Mesendoderm (in vitro differentiated cells): ENCODE measurements around the gene TRIB2.

Experiments
- DNase-seq: peaks from one replicate; pipeline ENCODE4 v3.0.0; 2013
- H2AK5ac ChIP-seq: 2 replicates; pipeline ENCODE4 v1.6.1; 2013; ENCODE audit warnings: low read length, inconsistent platforms
- H2BK120ac ChIP-seq: 2 replicates; pipeline ENCODE4 v1.6.1; 2013; ENCODE audit warnings: low read depth, mild to moderate bottlenecking, low read length, moderate library complexity, mixed read lengths
- H2BK15ac ChIP-seq: replicated peaks from 2 replicates; pipeline ENCODE4 v1.6.1; 2013; ENCODE audit warnings: low read depth, mild to moderate bottlenecking, moderate library complexity
- H2BK5ac ChIP-seq: 2 replicates; pipeline ENCODE4 v1.6.1; 2013; ENCODE audit warnings: low read length, inconsistent platforms
- H3K18ac ChIP-seq: 2 replicates; pipeline ENCODE4 v1.6.1; 2013; ENCODE audit warnings: mild to moderate bottlenecking, low read length, mixed read lengths
- H3K23ac ChIP-seq: one replicate; pipeline ENCODE4 v1.6.1; 2013; ENCODE audit warnings: low read length
- H3K27ac ChIP-seq: 2 replicates; pipeline ENCODE4 v1.5.1; 2013; ENCODE audit warnings: low read depth, mild to moderate bottlenecking, inconsistent platforms, low read length, moderate library complexity
- H3K27me3 ChIP-seq: 2 replicates; pipeline ENCODE4 v1.6.1; 2013; ENCODE audit warnings: low read length, control low read depth, mild to moderate bottlenecking, inconsistent platforms; ENCODE audit not compliant: insufficient read depth, poor library complexity
- H3K36me3 ChIP-seq: 2 replicates; pipeline ENCODE4 v1.6.1; 2013; ENCODE audit warnings: low read length, inconsistent platforms; ENCODE audit not compliant: control insufficient read depth, insufficient read depth
- H3K4ac ChIP-seq: one replicate; pipeline ENCODE4 v1.6.1; 2013; ENCODE audit warnings: low read depth, mild to moderate bottlenecking, low read length, moderate library complexity
- H3K4me1 ChIP-seq: 2 replicates; pipeline ENCODE4 v1.6.1; 2013; ENCODE audit warnings: low read depth, low read length, inconsistent platforms; ENCODE audit not compliant: control insufficient read depth
- H3K4me2 ChIP-seq: 2 replicates; pipeline ENCODE4 v1.6.1; 2013; ENCODE audit warnings: low read length
- H3K4me3 ChIP-seq: 2 replicates; pipeline ENCODE4 v1.5.1; 2013; ENCODE audit warnings: mild to moderate bottlenecking, low read length
- H3K56ac ChIP-seq: one replicate; pipeline ENCODE4 v1.6.1; 2013; ENCODE audit warnings: low read length
- H3K79me1 ChIP-seq: 2 replicates; pipeline ENCODE4 v1.6.1; 2013; ENCODE audit warnings: low read length, inconsistent platforms
- H3K79me2 ChIP-seq: 2 replicates; pipeline ENCODE4 v1.6.1; 2013; ENCODE audit warnings: mild to moderate bottlenecking, low read length; ENCODE audit not compliant: control insufficient read depth, insufficient read depth
- H3K9ac ChIP-seq: 2 replicates; pipeline ENCODE4 v1.6.1; 2013; ENCODE audit warnings: low read length, inconsistent platforms
- H4K5ac ChIP-seq: one replicate; pipeline ENCODE4 v1.6.1; 2013; ENCODE audit warnings: low read length
- H4K8ac ChIP-seq: one replicate; pipeline ENCODE4 v1.6.1; 2013; ENCODE audit warnings: low read depth, mild to moderate bottlenecking, control low read depth, low read length, moderate library complexity
- WGBS: extraction: QIAGEN DNeasy Blood & Tissue Kit; methylation state at CpG from one replicate; pipeline ENCODE4 v1.1.7; 2013; ENCODE audit warnings: low lambda C conversion rate, missing lambda C conversion rate; ENCODE audit not compliant: insufficient coverage; ENCODE audit errors: extremely low coverage; 5-methylcytosine and 5-hydroxymethylcytosine counted together

The TRIB2 gene

GRCh38 chr2:12723736-12724463, 7.2 kb downstream of the TRIB2 start:
- no peak overlapping the region for H4K8ac ChIP-seq
- H3K56ac ChIP-seq: no peak overlapping the region
- no peak overlapping the region for H3K23ac ChIP-seq
- H3K4ac ChIP-seq: no peak overlapping the region
- H2AK5ac ChIP-seq: no peak overlapping the region
- H3K79me1 ChIP-seq: peaks cover 12% of the 10 kb centered on the region
- H2BK15ac ChIP-seq: no peak overlapping the region
- no peak overlapping the region for H4K5ac ChIP-seq
- no peaks in the 10 kb centered on the region for H3K27me3 ChIP-seq
- H3K27ac ChIP-seq: no peak overlapping the region
- H2BK120ac ChIP-seq: no peak overlapping the region
- H3K4me1 ChIP-seq: peaks cover 4% of the 10 kb centered on the region
- H3K18ac ChIP-seq: no peak overlapping the region
- H3K4me3 ChIP-seq: no peak overlapping the region
- no CpG with 5 or more reads among the region's 8 CpGs for WGBS
- H3K36me3 ChIP-seq: peaks cover 2% of the 10 kb centered on the region
- no peak overlapping the region for H3K4me2 ChIP-seq
- H2BK5ac ChIP-seq: no peak overlapping the region
- H3K9ac ChIP-seq: no peak overlapping the region
- DNase-seq: peak; percentile 3
- H3K79me2 ChIP-seq: peaks cover 32% of the 10 kb centered on the region

GRCh38 chr2:12725233-12726187, 8.8 kb downstream of the TRIB2 start:
- no peak overlapping the region for H3K4me3 ChIP-seq
- H3K23ac ChIP-seq: no peak overlapping the region
- no peak for DNase-seq
- no peak overlapping the region for H3K9ac ChIP-seq
- peaks cover 2% of the 10 kb centered on the region for H3K36me3 ChIP-seq
- H3K18ac ChIP-seq: no peak overlapping the region
- H3K56ac ChIP-seq: no peak overlapping the region
- no peak overlapping the region for H2BK5ac ChIP-seq
- no peak overlapping the region for H3K4me2 ChIP-seq
- no peak overlapping the region for H4K5ac ChIP-seq
- no peak overlapping the region for H2BK120ac ChIP-seq
- H3K27ac ChIP-seq: no peak overlapping the region
- H2BK15ac ChIP-seq: no peak overlapping the region
- no peak overlapping the region for H2AK5ac ChIP-seq
- H3K4ac ChIP-seq: no peak overlapping the region
- peaks cover 21% of the 10 kb centered on the region for H3K79me2 ChIP-seq
- no CpG with 5 or more reads among the region's 12 CpGs for WGBS
- peaks cover 2% of the 10 kb centered on the region for H3K4me1 ChIP-seq
- H4K8ac ChIP-seq: no peak overlapping the region
- H3K27me3 ChIP-seq: no peaks in the 10 kb centered on the region
- peaks cover 12% of the 10 kb centered on the region for H3K79me1 ChIP-seq

- Histone ChIP-seq H3K79me2 (peaks cover 19% of the 10 kb centered on the region), H2AK5ac (no peak overlapping the region), H3K56ac (no peak overlapping the region), H2BK120ac (no peak overlapping the region), H2BK15ac (no peak overlapping the region), H3K36me3 (peaks cover 4% of the 10 kb centered on the region), H3K9ac (no peak overlapping the region), H3K4me3 (no peak overlapping the region), H2BK5ac (no peak overlapping the region), H3K4me2 (no peak overlapping the region), H3K23ac (no peak overlapping the region), H3K79me1 (peaks cover 12% of the 10 kb centered on the region), H4K8ac (no peak overlapping the region), H3K4me1 (peaks cover 2% of the 10 kb centered on the region), H4K5ac (no peak overlapping the region), H3K27me3 (no peaks in the 10 kb centered on the region), H3K4ac (no peak overlapping the region), H3K27ac (no peak overlapping the region), H3K18ac (no peak overlapping the region)
- no CpG with 5 or more reads among the region's 2 CpGs for WGBS
- no peak for DNase-seq
Observed at GRCh38 chr2:12726271-12726670, 9.5 kb downstream of the TRIB2 start.

DNA sequence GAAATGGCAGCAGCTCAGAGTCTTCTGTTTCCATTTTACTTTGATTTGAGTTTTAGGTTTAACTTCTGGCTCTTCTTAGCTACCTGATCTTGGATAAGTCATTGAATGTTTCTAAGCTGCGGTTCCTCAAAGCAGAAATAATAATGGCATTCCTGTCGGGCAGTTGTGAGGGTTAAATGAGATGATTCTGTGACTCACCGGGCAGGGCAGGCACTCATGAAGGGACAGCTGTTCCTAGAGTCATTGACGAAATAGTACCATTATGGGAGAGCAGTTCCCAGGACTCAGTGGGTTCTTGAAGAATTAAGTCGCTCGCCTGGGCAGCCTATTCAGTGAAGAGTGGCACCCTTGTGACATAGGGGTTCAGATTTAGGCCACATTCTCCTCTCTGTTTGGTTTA, 10.3 kb downstream of the TRIB2 start:
- Histone ChIP-seq H3K36me3 (peaks cover 4% of the 10 kb centered on the region), H2BK5ac (no peak overlapping the region), H4K5ac (no peak overlapping the region), H3K79me2 (peaks cover 12% of the 10 kb centered on the region), H3K4me3 (no peak overlapping the region), H4K8ac (no peak overlapping the region), H3K18ac (no peak overlapping the region), H2BK15ac (no peak overlapping the region), H3K4me1 (no peaks in the 10 kb centered on the region), H3K27ac (no peak overlapping the region), H3K4ac (no peak overlapping the region), H2AK5ac (no peak overlapping the region), H3K23ac (no peak overlapping the region), H2BK120ac (no peak overlapping the region), H3K79me1 (peaks cover 12% of the 10 kb centered on the region), H3K56ac (no peak overlapping the region), H3K9ac (no peak overlapping the region), H3K27me3 (no peaks in the 10 kb centered on the region), H3K4me2 (no peak overlapping the region)
- WGBS: no CpG with 5 or more reads among the region's 6 CpGs
- DNase-seq: no peak

DNA sequence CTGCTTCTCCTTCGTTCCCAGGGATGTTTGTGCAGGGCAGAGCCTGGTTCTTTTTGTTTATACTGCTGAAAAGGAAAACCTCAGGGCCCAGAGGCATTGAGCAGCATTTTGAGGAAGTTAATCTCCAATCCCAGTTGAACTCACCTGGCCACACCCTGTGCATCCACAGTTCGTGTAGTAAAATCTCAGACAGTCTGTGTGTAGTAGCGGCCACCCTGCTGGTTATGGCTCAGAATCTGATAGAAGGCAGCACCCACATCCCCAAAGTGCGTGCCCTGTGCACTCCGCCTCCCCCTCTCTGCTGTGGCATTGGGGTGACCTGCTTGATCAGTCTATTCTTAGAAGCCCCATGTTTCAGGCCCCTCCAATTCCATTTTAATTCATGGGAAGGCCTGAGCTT, 10.9 kb downstream of the TRIB2 start:
- Histone ChIP-seq H3K36me3 (peaks cover 4% of the 10 kb centered on the region), H2BK15ac (no peak overlapping the region), H3K9ac (no peak overlapping the region), H3K4me1 (no peaks in the 10 kb centered on the region), H4K8ac (no peak overlapping the region), H3K79me1 (peaks cover 14% of the 10 kb centered on the region), H3K79me2 (peaks cover 11% of the 10 kb centered on the region), H3K23ac (no peak overlapping the region), H3K4me3 (no peak overlapping the region), H3K56ac (no peak overlapping the region), H3K4me2 (no peak overlapping the region), H2AK5ac (no peak overlapping the region), H4K5ac (no peak overlapping the region), H2BK120ac (no peak overlapping the region), H3K27me3 (no peaks in the 10 kb centered on the region), H3K4ac (no peak overlapping the region), H3K27ac (no peak overlapping the region), H2BK5ac (no peak overlapping the region), H3K18ac (no peak overlapping the region)
- DNase-seq: no peak
- no CpG with 5 or more reads among the region's 5 CpGs for WGBS
